ENCODE results near the gene EPHA3. TPM values are rescaled to one million over a fixed set of nuclear protein-coding genes. Genes with fewer than 3 reads are reported as not detected.

EPHA3 gene
- total RNA-seq, 1 experiment from 2014 or later = 21.5 TPM

DNA sequence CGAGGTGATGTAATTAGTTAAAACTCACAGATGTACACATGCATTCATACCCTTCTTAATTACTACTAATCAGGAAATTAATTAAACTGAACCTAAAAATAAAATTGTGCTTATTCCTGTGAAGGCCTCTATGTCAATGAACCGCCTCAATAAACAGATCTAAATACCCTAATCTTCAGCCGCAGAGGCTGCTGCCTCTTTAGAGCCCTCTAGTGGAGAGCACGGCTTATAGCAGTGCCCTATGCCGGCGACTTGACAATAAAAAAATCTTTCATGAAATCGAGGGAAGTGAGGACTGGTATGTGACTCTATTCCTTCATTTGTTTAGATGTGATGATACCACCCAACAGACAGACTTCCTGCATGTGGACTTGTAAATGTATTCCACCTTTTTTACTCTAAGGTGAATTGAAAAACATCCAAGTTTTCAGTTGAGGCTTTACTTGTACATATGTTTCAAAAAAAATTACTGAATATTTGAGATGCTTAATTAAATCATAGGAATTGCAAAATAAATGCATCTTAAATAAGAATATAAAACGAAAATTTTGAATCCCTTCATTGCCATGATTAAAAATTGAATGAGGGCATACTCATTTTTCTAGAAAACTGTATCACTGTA lies 8.3 kb upstream of the EPHA3 start:
- DNase-seq (ENCODE audit: low spot score) = peak; percentile 87
- Histone ChIP-seq H3K36me3 (ENCODE audit: insufficient read depth, low read length, poor library complexity, severe bottlenecking) (no peaks in the 10 kb centered on the region), H3K9me3 (ENCODE audit: low read depth, low read length, poor library complexity, severe bottlenecking) (no peaks in the 10 kb centered on the region), H3K27me3 (replicated peaks; ENCODE audit: insufficient read depth, low read depth, low read length, poor library complexity) (no peaks in the 10 kb centered on the region), H3K4me1 (ENCODE audit: insufficient read depth, low read length, poor library complexity, severe bottlenecking) (peaks cover 7% of the 10 kb centered on the region), H3K4me3 (ENCODE audit: low read depth, low read length, poor library complexity, severe bottlenecking) (no peak overlapping the region), H3K27ac (ENCODE audit: low read depth, low read length, poor library complexity, severe bottlenecking) (no peak overlapping the region)
- TF ChIP-seq, protein P1, sequence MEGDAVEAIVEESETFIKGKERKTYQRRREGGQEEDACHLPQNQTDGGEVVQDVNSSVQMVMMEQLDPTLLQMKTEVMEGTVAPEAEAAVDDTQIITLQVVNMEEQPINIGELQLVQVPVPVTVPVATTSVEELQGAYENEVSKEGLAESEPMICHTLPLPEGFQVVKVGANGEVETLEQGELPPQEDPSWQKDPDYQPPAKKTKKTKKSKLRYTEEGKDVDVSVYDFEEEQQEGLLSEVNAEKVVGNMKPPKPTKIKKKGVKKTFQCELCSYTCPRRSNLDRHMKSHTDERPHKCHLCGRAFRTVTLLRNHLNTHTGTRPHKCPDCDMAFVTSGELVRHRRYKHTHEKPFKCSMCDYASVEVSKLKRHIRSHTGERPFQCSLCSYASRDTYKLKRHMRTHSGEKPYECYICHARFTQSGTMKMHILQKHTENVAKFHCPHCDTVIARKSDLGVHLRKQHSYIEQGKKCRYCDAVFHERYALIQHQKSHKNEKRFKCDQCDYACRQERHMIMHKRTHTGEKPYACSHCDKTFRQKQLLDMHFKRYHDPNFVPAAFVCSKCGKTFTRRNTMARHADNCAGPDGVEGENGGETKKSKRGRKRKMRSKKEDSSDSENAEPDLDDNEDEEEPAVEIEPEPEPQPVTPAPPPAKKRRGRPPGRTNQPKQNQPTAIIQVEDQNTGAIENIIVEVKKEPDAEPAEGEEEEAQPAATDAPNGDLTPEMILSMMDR (conservative IDR thresholded peaks at IDR 0.05; ENCODE audit: low read depth, low read length) = peak; percentile 98
- no peak for TF ChIP-seq EZH2 (IDR thresholded peaks at IDR 0.05; ENCODE audit: borderline replicate concordance, low read depth, low read length, poor library complexity, severe bottlenecking)
- ChIA-PET POLR2A (ENCODE audit: low non-redundant PET) (no interaction called here), CTCF (no interaction called here)
- intact Hi-C loops (cut with micrococcal nuclease; ENCODE audit: unreplicated experiment) = loop anchor here (5.0 kb wide), 1 partner anchor 392 kb away; no protein-coding TSS in a partner anchor
- no TSS peak for BruUV-seq (replicated peaks)

DNA sequence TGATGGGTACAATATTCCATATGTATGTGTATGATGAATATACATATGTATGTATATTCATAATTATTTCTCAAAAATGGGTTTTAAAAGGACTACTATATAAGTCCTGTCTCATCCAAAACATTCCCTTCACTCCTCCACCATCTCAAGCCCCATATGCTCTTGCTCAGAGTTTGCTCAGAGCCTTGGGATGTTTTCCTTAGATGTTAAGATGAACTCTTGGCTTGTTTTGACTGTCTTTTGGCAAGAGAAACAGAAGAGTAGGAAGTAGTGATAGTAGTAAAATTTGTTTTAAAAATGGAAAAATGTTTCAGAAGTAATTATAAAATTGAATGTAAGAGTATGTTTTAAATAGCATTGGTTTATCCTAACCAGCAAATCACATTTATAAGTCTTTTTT lies 6.2 kb upstream of the EPHA3 start:
- no peak overlapping the region for H3K27ac ChIP-seq (ENCODE audit: low read depth, low read length, poor library complexity, severe bottlenecking)
- H3K36me3 ChIP-seq (ENCODE audit: insufficient read depth, low read length, poor library complexity, severe bottlenecking) = no peaks in the 10 kb centered on the region
- H3K9me3 ChIP-seq (ENCODE audit: low read depth, low read length, poor library complexity, severe bottlenecking) = no peaks in the 10 kb centered on the region
- no TSS peak for BruUV-seq (replicated peaks)
- CTCF ChIA-PET = no interaction called here
- POLR2A ChIA-PET (ENCODE audit: low non-redundant PET) = interaction anchor here (0.7 kb wide), 1 partner anchor 485 kb away, joined by 4 read pairs; no protein-coding TSS in a partner anchor
- H3K27me3 ChIP-seq (replicated peaks; ENCODE audit: insufficient read depth, low read depth, low read length, poor library complexity) = no peaks in the 10 kb centered on the region
- DNase-seq (ENCODE audit: low spot score) = no peak
- H3K4me1 ChIP-seq (ENCODE audit: insufficient read depth, low read length, poor library complexity, severe bottlenecking) = peaks cover 25% of the 10 kb centered on the region
- TF ChIP-seq, protein P1 (conservative IDR thresholded peaks at IDR 0.05; ENCODE audit: low read depth, low read length) = no peak
- TF ChIP-seq EZH2 (IDR thresholded peaks at IDR 0.05; ENCODE audit: borderline replicate concordance, low read depth, low read length, poor library complexity, severe bottlenecking) = no peak
- intact Hi-C loops (cut with micrococcal nuclease; ENCODE audit: unreplicated experiment) = loop anchor here (5.0 kb wide), 1 partner anchor 991 kb away; no protein-coding TSS in a partner anchor
- H3K4me3 ChIP-seq (ENCODE audit: low read depth, low read length, poor library complexity, severe bottlenecking) = no peak overlapping the region

DNA sequence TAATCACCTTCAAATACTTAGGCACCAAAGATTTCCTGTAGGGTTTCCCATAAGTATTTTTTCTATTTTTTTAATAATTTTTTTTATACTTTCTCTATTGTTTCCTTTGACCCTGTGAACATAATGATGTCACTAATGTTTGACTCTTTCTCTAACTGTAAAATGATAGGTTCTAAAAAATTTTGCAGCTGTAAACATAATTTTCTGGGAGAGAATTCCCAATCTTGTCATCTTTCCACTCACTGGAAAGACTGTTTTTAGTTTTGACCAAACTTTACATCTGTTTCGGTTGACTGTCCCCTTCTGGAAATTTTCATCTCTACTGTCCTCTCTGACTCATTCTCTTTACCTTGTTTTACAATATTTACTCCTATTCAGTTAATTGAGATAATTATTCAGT lies 5.5 kb upstream of the EPHA3 start:
- DNase-seq (ENCODE audit: low spot score) = no peak
- TF ChIP-seq EZH2 (IDR thresholded peaks at IDR 0.05; ENCODE audit: borderline replicate concordance, low read depth, low read length, poor library complexity, severe bottlenecking) = no peak
- TF ChIP-seq, protein P1 (conservative IDR thresholded peaks at IDR 0.05; ENCODE audit: low read depth, low read length) = no peak
- Histone ChIP-seq H3K27me3 (replicated peaks; ENCODE audit: insufficient read depth, low read depth, low read length, poor library complexity) (no peaks in the 10 kb centered on the region), H3K9me3 (ENCODE audit: low read depth, low read length, poor library complexity, severe bottlenecking) (no peaks in the 10 kb centered on the region), H3K4me3 (ENCODE audit: low read depth, low read length, poor library complexity, severe bottlenecking) (no peak overlapping the region), H3K36me3 (ENCODE audit: insufficient read depth, low read length, poor library complexity, severe bottlenecking) (no peaks in the 10 kb centered on the region), H3K27ac (ENCODE audit: low read depth, low read length, poor library complexity, severe bottlenecking) (no peak overlapping the region), H3K4me1 (ENCODE audit: insufficient read depth, low read length, poor library complexity, severe bottlenecking) (peaks cover 25% of the 10 kb centered on the region)
- POLR2A ChIA-PET (ENCODE audit: low non-redundant PET) = interaction anchor here (0.7 kb wide), 1 partner anchor 486 kb away, joined by 4 read pairs; no protein-coding TSS in a partner anchor
- intact Hi-C loops (cut with micrococcal nuclease; ENCODE audit: unreplicated experiment) = loop anchor here (5.0 kb wide), 1 partner anchor 990 kb away; no protein-coding TSS in a partner anchor
- CTCF ChIA-PET = no interaction called here
- no TSS peak for BruUV-seq (replicated peaks)

All from A673 (cell line).